HepG2 (cell line): ENCODE data around the gene ABHD17C.

ENCODE experiments used
- KLF9 ChIP-seq: IDR thresholded peaks from 2 replicates; pipeline ENCODE4 v1.6.1; 2016; ENCODE audit warnings: low read depth
- POLR2AphosphoS5 ChIP-seq: IDR thresholded peaks from 2 replicates; pipeline ENCODE4 v1.6.1; 2012; ENCODE audit warnings: low read depth, low read length
- SALL2 ChIP-seq: sonication (generic); formaldehyde crosslinking; IDR thresholded peaks from 2 replicates; pipeline ENCODE4 v1.8.1; 2023; ENCODE audit warnings: mild to moderate bottlenecking, missing genetic modification reagents, inconsistent platforms
- SRSF9 ChIP-seq: fragments of 200-400 bp; formaldehyde crosslinking; IDR thresholded peaks from 2 replicates; pipeline ENCODE4 v1.6.1; 2018; ENCODE audit warnings: borderline replicate concordance, mild to moderate bottlenecking, low read depth, low read length; ENCODE audit not compliant: insufficient read depth, poor library complexity, severe bottlenecking
- U2AF1 ChIP-seq: fragments of 200-400 bp; formaldehyde crosslinking; optimal IDR thresholded peaks from 2 replicates; pipeline ENCODE3; 2017; ENCODE audit warnings: mild to moderate bottlenecking, low read depth, low read length
- ZFP82 ChIP-seq: sonication (generic); formaldehyde crosslinking; IDR thresholded peaks from 2 replicates; pipeline ENCODE4 v1.5.1; 2020; ENCODE audit warnings: mild to moderate bottlenecking, missing genetic modification reagents, borderline replicate concordance
- TF ChIP-seq, protein P1 (sequence below): sonication (generic); formaldehyde crosslinking; IDR thresholded peaks from 2 replicates; pipeline ENCODE4 v1.4.0; 2020; ENCODE audit warnings: mild to moderate bottlenecking, missing genetic modification reagents, borderline replicate concordance
- TF ChIP-seq, protein P2 (sequence below): sonication (generic); formaldehyde crosslinking; IDR thresholded peaks from 2 replicates; pipeline ENCODE4 v1.4.0; 2020; ENCODE audit warnings: missing genetic modification reagents
- TF ChIP-seq, protein P3 (sequence below): sonication (generic); formaldehyde crosslinking; IDR thresholded peaks from 2 replicates; pipeline ENCODE4 v1.9.0; 2021; ENCODE audit warnings: missing genetic modification reagents, borderline replicate concordance
- TF ChIP-seq, protein P4 (sequence below): sonication (generic); formaldehyde crosslinking; IDR thresholded peaks from 2 replicates; pipeline ENCODE4 v1.4.0; 2020; ENCODE audit warnings: missing genetic modification reagents
- TF ChIP-seq, protein P5 (sequence below): sonication (generic); formaldehyde crosslinking; IDR thresholded peaks from 2 replicates; pipeline ENCODE4 v1.5.1; 2020; ENCODE audit warnings: missing genetic modification reagents, mild to moderate bottlenecking, borderline replicate concordance

DNA sequence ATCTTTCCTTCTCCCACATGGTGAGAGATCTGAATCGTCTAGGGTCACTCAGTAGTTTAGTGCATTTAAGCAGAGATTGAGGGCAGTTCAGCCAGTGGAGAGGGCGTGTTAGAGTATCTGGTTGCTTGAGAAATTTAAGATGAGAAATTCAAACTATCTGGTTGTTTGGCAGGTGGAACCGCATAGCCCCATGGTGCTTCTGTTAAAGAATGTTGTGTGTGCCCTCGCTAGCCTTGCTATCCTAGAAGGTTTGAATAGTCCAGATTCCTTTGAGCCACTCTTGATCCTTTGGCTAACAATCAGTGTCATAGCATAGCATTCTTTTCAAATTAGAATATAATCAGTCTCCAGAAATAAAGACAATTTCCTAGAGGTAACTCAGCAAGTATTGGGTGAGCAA is 32.1 kb downstream of the ABHD17C start:
- TF ChIP-seq SALL2 (CRISPR knock-in tag) (no peak), ZFP82 (no peak), KLF9 (CRISPR knock-in tag) (no peak), POLR2AphosphoS5 (no peak), SRSF9 (no peak), U2AF1 (no peak)
- TF ChIP-seq, protein P1, sequence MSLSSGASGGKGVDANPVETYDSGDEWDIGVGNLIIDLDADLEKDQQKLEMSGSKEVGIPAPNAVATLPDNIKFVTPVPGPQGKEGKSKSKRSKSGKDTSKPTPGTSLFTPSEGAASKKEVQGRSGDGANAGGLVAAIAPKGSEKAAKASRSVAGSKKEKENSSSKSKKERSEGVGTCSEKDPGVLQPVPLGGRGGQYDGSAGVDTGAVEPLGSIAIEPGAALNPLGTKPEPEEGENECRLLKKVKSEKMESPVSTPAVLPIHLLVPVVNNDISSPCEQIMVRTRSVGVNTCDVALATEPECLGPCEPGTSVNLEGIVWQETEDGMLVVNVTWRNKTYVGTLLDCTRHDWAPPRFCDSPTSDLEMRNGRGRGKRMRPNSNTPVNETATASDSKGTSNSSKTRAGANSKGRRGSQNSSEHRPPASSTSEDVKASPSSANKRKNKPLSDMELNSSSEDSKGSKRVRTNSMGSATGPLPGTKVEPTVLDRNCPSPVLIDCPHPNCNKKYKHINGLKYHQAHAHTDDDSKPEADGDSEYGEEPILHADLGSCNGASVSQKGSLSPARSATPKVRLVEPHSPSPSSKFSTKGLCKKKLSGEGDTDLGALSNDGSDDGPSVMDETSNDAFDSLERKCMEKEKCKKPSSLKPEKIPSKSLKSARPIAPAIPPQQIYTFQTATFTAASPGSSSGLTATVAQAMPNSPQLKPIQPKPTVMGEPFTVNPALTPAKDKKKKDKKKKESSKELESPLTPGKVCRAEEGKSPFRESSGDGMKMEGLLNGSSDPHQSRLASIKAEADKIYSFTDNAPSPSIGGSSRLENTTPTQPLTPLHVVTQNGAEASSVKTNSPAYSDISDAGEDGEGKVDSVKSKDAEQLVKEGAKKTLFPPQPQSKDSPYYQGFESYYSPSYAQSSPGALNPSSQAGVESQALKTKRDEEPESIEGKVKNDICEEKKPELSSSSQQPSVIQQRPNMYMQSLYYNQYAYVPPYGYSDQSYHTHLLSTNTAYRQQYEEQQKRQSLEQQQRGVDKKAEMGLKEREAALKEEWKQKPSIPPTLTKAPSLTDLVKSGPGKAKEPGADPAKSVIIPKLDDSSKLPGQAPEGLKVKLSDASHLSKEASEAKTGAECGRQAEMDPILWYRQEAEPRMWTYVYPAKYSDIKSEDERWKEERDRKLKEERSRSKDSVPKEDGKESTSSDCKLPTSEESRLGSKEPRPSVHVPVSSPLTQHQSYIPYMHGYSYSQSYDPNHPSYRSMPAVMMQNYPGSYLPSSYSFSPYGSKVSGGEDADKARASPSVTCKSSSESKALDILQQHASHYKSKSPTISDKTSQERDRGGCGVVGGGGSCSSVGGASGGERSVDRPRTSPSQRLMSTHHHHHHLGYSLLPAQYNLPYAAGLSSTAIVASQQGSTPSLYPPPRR (CRISPR knock-in tag): no peak
- TF ChIP-seq, protein P2, sequence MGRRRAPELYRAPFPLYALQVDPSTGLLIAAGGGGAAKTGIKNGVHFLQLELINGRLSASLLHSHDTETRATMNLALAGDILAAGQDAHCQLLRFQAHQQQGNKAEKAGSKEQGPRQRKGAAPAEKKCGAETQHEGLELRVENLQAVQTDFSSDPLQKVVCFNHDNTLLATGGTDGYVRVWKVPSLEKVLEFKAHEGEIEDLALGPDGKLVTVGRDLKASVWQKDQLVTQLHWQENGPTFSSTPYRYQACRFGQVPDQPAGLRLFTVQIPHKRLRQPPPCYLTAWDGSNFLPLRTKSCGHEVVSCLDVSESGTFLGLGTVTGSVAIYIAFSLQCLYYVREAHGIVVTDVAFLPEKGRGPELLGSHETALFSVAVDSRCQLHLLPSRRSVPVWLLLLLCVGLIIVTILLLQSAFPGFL (CRISPR knock-in tag): no peak
- TF ChIP-seq, protein P3, sequence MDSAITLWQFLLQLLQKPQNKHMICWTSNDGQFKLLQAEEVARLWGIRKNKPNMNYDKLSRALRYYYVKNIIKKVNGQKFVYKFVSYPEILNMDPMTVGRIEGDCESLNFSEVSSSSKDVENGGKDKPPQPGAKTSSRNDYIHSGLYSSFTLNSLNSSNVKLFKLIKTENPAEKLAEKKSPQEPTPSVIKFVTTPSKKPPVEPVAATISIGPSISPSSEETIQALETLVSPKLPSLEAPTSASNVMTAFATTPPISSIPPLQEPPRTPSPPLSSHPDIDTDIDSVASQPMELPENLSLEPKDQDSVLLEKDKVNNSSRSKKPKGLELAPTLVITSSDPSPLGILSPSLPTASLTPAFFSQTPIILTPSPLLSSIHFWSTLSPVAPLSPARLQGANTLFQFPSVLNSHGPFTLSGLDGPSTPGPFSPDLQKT (CRISPR knock-in tag): no peak
- TF ChIP-seq, protein P4, sequence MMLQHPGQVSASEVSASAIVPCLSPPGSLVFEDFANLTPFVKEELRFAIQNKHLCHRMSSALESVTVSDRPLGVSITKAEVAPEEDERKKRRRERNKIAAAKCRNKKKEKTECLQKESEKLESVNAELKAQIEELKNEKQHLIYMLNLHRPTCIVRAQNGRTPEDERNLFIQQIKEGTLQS (CRISPR knock-in tag): no peak
- TF ChIP-seq, protein P5, sequence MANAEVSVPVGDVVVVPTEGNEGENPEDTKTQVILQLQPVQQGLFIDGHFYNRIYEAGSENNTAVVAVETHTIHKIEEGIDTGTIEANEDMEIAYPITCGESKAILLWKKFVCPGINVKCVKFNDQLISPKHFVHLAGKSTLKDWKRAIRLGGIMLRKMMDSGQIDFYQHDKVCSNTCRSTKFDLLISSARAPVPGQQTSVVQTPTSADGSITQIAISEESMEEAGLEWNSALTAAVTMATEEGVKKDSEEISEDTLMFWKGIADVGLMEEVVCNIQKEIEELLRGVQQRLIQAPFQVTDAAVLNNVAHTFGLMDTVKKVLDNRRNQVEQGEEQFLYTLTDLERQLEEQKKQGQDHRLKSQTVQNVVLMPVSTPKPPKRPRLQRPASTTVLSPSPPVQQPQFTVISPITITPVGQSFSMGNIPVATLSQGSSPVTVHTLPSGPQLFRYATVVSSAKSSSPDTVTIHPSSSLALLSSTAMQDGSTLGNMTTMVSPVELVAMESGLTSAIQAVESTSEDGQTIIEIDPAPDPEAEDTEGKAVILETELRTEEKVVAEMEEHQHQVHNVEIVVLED (CRISPR knock-in tag): no peak
